HAP-1 (cell line): ENCODE measurements around the gene SORL1.
"Not testable (repeated sequence)": the region's sequence is repeated elsewhere in the genome, so short reads cannot be mapped to it uniquely, and the experiment has no call there.

Experiments
- DNase-seq, 2 experiments: peaks; one replicate each; pipeline ENCODE4 v3.0.0-alpha.2; 2016 to 2020; ENCODE audit warnings: low spot score in 2 of 2
- H3K27me3 ChIP-seq: fragments of 250-450 bp; sonication (Bioruptor Pico); 2 replicates; pipeline ENCODE4 v1.5.1; 2020; ENCODE audit warnings: low read depth, mild to moderate bottlenecking, moderate library complexity
- H3K36me3 ChIP-seq: fragments of 250-450 bp; sonication (Bioruptor Pico); replicated peaks from 2 replicates; pipeline ENCODE4 v1.5.1; 2020; ENCODE audit warnings: mild to moderate bottlenecking
- H3K4me1 ChIP-seq: fragments of 250-450 bp; sonication (Bioruptor Pico); 2 replicates; pipeline ENCODE4 v1.5.1; 2020; ENCODE audit warnings: mild to moderate bottlenecking
- H3K4me3 ChIP-seq: fragments of 250-450 bp; sonication (Bioruptor Pico); 2 replicates; pipeline ENCODE4 v1.5.1; 2020; ENCODE audit warnings: mild to moderate bottlenecking, moderate library complexity
- H3K9me3 ChIP-seq: fragments of 250-450 bp; sonication (Bioruptor Pico); 2 replicates; pipeline ENCODE4 v1.5.1; 2020; ENCODE audit warnings: mild to moderate bottlenecking, moderate library complexity
- in situ Hi-C: fragments of 300-500 bp; cut with MboI; formaldehyde crosslinking; loops from 3 replicates; pipeline ENCODE4 v1.14.3; 2020; ENCODE audit warnings: low sequenced_read_pairs, inconsistent platforms, mixed read lengths

Gene SORL1

GRCh38 chr11:121561240-121561639 lies 109.1 kb downstream of the SORL1 start:
- no peak for DNase-seq
- in situ Hi-C loops, result no loop called here
- peaks cover 3% of the 10 kb centered on the region; the same call in 1 of the 2 replicates for H3K36me3 ChIP-seq

GRCh38 chr11:121561716-121562115 lies 109.6 kb downstream of the SORL1 start:
- no peak overlapping the region for H3K4me3 ChIP-seq
- peaks cover 5% of the 10 kb centered on the region for H3K4me1 ChIP-seq
- H3K27me3 ChIP-seq, result no peaks in the 10 kb centered on the region
- H3K36me3 ChIP-seq, result peaks cover 3% of the 10 kb centered on the region; the same call in 1 of the 2 replicates
- no peak for DNase-seq
- no peaks in the 10 kb centered on the region for H3K9me3 ChIP-seq
- in situ Hi-C loops, result no loop called here

More at GRCh38 chr11:121561240-121561639, 109.1 kb downstream of the SORL1 start:
- Histone ChIP-seq H3K4me3 (no peak overlapping the region), H3K9me3 (no peaks in the 10 kb centered on the region), H3K27me3 (no peaks in the 10 kb centered on the region), H3K4me1 (peaks cover 5% of the 10 kb centered on the region)

GRCh38 chr11:121563003-121563402 lies 110.9 kb downstream of the SORL1 start:
- DNase-seq, result no peak
- no peaks in the 10 kb centered on the region for H3K9me3 ChIP-seq
- peaks cover 3% of the 10 kb centered on the region; the same call in 1 of the 2 replicates for H3K36me3 ChIP-seq
- H3K27me3 ChIP-seq, result no peaks in the 10 kb centered on the region
- H3K4me1 ChIP-seq, result peaks cover 5% of the 10 kb centered on the region
- in situ Hi-C loops, result no loop called here
- no peak overlapping the region for H3K4me3 ChIP-seq

GRCh38 chr11:121563900-121564822 lies 112.0 kb downstream of the SORL1 start:
- Histone ChIP-seq H3K27me3 (no peaks in the 10 kb centered on the region), H3K4me3 (no peak overlapping the region), H3K36me3 (peaks cover 3% of the 10 kb centered on the region; the same call in 1 of the 2 replicates), H3K9me3 (no peaks in the 10 kb centered on the region), H3K4me1 (peaks cover 5% of the 10 kb centered on the region)
- DNase-seq, result no peak
- in situ Hi-C loops, result no loop called here

- peaks cover 5% of the 10 kb centered on the region for H3K4me1 ChIP-seq
- no peaks in the 10 kb centered on the region for H3K27me3 ChIP-seq
- no peak for DNase-seq
- no peaks in the 10 kb centered on the region for H3K9me3 ChIP-seq
- in situ Hi-C loops, result no loop called here
- H3K36me3 ChIP-seq, result peaks cover 3% of the 10 kb centered on the region; the same call in 1 of the 2 replicates
- H3K4me3 ChIP-seq, result no peak overlapping the region
Measured at GRCh38 chr11:121564948-121565684, 113.0 kb downstream of the SORL1 start.

- Histone ChIP-seq H3K4me1 (peaks cover 5% of the 10 kb centered on the region), H3K4me3 (no peak overlapping the region), H3K9me3 (no peaks in the 10 kb centered on the region), H3K27me3 (no peaks in the 10 kb centered on the region), H3K36me3 (no peaks in the 10 kb centered on the region)
- in situ Hi-C loops, result no loop called here
- no peak for DNase-seq
Measured at GRCh38 chr11:121566279-121567168, 114.4 kb downstream of the SORL1 start.

GRCh38 chr11:121567995-121568394 lies 115.9 kb downstream of the SORL1 start:
- in situ Hi-C loops, result no loop called here
- Histone ChIP-seq H3K4me3 (no peak overlapping the region), H3K9me3 (no peaks in the 10 kb centered on the region), H3K27me3 (no peaks in the 10 kb centered on the region), H3K4me1 (peaks cover 5% of the 10 kb centered on the region), H3K36me3 (no peaks in the 10 kb centered on the region)
- no peak for DNase-seq

- H3K9me3 ChIP-seq, H3K27me3 ChIP-seq, H3K4me1 ChIP-seq, H3K4me3 ChIP-seq, in situ Hi-C loops, H3K36me3 ChIP-seq, DNase-seq: not testable (repeated sequence)
Measured at GRCh38 chr11:121569332-121570299, 117.5 kb downstream of the SORL1 start.

- H3K27me3 ChIP-seq, result no peaks in the 10 kb centered on the region
- no peaks in the 10 kb centered on the region for H3K9me3 ChIP-seq
- H3K4me3 ChIP-seq, result no peak overlapping the region
- in situ Hi-C loops, result no loop called here
- no peak for DNase-seq
- no peaks in the 10 kb centered on the region for H3K36me3 ChIP-seq
- no peaks in the 10 kb centered on the region for H3K4me1 ChIP-seq
Measured at GRCh38 chr11:121570453-121570852, 118.3 kb downstream of the SORL1 start.

GRCh38 chr11:121571506-121571905 lies 119.4 kb downstream of the SORL1 start:
- H3K4me1 ChIP-seq, result no peaks in the 10 kb centered on the region
- no peak for DNase-seq
- H3K9me3 ChIP-seq, result no peaks in the 10 kb centered on the region
- no peaks in the 10 kb centered on the region; the same call in 1 of the 2 replicates for H3K36me3 ChIP-seq
- H3K4me3 ChIP-seq, result no peak overlapping the region
- no peaks in the 10 kb centered on the region for H3K27me3 ChIP-seq
- in situ Hi-C loops, result no loop called here

- H3K9me3 ChIP-seq, result no peaks in the 10 kb centered on the region
- no peaks in the 10 kb centered on the region for H3K4me1 ChIP-seq
- no peak overlapping the region for H3K4me3 ChIP-seq
- no peaks in the 10 kb centered on the region for H3K27me3 ChIP-seq
- no peaks in the 10 kb centered on the region; the same call in 1 of the 2 replicates for H3K36me3 ChIP-seq
- in situ Hi-C loops, result no loop called here
- DNase-seq, result no peak
Measured at GRCh38 chr11:121572571-121573059, 120.5 kb downstream of the SORL1 start.

GRCh38 chr11:121574801-121575200 lies 122.7 kb downstream of the SORL1 start:
- in situ Hi-C loops, result no loop called here
- Histone ChIP-seq H3K9me3 (no peaks in the 10 kb centered on the region), H3K36me3 (no peaks in the 10 kb centered on the region; the same call in 1 of the 2 replicates), H3K4me1 (no peaks in the 10 kb centered on the region), H3K27me3 (no peaks in the 10 kb centered on the region), H3K4me3 (no peak overlapping the region)
- no peak for DNase-seq
